Fibroblast of skin of right quadriceps (primary cell): ENCODE data around the gene YJU2.
"Not testable (repeated sequence)": the region's sequence is repeated elsewhere in the genome, so short reads cannot be mapped to it uniquely, and the experiment has no call there.

ENCODE experiments used
- DNase-seq: peaks from one replicate; pipeline ENCODE4 v3.0.0-alpha.2; 2013

YJU2 gene

DNA sequence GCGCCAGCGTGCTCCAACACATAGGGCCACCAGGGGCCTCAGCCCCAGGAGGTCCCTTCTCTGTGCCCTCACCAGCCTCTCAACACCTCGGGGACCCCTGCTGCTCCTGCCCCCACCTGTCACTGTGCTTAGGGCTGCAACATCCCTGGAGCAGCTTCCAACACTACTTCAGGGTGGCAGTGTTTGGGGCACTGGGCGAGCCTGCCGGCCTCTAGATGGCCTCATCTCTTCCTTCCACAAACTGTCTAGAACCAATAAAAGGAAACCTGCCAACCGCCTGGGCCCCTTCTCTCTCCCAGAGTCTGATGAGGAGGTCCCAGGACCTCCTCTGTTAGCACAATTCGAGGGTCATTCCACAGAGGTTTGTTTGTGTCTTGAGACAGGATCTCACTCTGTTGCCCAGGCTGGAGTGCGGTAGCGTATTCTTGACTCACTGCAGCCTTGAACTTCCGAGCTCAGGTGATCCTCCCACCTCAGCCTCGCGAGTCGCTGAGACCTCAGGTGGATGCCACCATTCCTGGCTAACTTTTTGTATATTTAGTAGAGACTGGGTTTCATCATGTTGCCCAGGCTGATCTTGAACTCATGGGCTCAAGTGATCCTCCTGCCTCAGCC, 22.0 kb downstream of the YJU2 start:
- no peak for DNase-seq

- no peak for DNase-seq
Measured at GRCh38 chr19:4272894-4273293, 26.0 kb downstream of the YJU2 start.

GRCh38 chr19:4274321-4274686, 27.4 kb downstream of the YJU2 start:
- DNase-seq: not testable (repeated sequence)

DNA sequence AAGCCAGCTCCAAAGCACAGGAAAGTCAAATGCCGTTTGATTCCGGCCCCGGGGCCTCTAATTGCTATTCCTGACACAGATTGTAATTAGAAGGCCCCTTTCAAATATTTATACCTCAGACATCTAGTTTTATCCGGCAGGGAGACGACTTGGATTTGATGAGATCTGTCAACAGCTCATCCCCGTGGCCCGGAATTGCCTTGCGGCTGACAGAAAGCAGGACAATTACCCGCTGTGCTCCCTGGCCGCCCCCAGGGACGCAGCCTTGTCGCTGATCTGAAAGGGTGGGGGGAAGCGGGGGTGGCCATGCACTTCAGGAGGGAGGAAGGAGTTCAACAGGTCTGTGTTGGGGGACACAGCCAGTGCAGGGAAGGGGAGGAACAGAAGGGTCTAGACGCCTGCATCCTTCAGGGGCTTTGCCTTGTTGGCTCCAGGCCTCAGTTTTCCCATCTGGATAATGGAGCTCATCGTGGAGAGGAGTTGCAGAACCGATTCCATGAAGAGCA, 30.4 kb downstream of the YJU2 start:
- DNase-seq: no peak

GRCh38 chr19:4278010-4278409, 31.1 kb downstream of the YJU2 start:
- DNase-seq: no peak

DNA sequence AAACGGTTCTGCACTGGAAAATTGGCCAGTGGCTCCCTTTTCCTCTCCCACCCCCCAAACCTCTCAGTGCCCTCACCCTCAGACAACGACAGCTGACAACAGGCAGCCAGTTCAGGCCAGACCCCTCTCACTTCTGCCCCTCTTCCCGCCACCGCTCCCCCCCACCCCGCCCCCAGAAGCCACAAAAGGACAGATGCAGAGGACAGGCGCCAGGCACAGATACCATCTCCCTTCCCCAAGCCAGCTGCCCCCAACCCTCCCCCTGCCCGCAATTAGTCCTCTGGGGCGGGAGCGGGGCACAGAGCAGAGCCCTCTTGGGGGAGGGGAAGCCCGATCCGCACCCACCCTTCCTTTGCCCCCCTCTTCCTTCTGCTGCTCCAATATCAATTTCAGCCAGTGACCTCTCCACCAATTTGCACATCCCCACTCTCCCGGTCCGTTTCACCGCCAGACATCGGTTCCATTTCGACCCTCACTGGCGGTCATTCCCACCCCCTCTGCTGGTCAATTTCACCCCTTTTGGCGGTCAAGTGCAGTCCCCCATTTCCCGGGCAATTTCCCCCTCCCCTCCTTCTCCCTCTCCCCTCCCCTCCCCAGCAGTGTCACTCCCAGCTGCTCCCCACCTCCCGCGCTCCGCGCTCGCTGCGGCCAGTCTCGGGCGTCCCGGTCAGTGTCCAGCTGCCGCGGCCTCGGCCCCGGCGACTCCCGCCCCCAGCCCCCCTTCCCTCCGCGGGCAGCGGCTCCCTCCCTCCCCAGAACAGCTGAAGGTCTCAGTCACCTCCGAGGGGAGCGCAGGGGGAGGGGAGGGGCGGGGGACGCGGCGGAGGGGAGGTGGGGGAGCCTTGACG, 31.8 kb downstream of the YJU2 start, which contains the start of gene SHD:
TSS of gene SHD (plus strand) at position 848 of the 848 bp plus-strand sequence. CDS start 798 bp downstream, outside the sequence.
- no peak for DNase-seq

DNA sequence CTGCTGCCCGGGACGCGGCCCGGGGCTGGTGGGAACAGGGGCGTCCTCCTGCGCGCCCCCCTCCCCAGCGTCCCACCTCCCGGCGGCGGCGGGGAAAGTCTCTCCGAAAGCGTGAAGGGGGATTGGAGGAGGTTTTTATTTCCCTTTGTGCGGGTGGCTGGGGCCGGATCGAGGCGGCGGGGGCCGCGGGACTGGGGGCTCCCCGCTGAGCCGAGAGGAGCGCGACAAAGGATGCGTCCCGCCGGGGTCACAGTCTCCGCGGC, 32.3 kb downstream of the YJU2 start:
- DNase-seq: no peak

GRCh38 chr19:4279530-4280422, 32.9 kb downstream of the YJU2 start:
- no peak for DNase-seq

DNA sequence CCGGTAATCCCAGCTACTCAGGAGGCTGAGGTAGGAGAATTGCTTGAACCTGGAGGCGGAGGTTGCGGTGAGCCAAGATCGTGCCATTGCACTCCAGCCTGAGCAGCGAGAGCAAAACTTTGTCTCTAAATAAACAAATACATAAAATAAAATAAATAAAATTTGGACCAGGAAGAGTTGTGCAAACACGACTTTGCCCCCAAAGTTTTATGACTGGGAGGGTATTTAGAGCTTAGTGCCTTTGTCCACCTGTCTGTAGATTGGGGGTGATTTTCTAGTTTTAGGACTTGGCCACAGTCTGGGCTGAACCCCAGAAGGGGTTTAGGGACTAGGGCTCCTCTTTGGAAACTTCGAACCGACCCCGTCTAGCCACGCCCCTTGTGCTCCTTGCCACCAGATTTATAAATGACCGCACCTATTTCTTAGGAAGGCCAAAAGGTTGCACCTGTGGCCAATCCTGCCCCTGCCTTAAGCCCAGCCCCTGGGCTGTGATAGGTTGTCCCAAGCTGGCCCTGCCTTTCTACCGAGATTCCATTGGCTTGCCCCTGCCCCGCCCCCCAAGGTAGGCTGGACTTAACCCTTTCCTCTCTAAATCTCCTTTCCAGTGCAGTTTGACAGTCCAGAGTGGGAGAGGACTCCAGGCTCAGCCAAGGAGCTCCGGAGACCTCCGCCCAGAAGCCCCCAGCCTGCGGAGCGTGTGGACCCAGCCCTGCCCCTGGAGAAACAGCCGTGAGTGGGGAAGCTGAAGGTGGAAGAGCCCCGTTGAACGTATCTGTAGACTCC, 37.5 kb downstream of the YJU2 start:
- DNase-seq: no peak

DNA sequence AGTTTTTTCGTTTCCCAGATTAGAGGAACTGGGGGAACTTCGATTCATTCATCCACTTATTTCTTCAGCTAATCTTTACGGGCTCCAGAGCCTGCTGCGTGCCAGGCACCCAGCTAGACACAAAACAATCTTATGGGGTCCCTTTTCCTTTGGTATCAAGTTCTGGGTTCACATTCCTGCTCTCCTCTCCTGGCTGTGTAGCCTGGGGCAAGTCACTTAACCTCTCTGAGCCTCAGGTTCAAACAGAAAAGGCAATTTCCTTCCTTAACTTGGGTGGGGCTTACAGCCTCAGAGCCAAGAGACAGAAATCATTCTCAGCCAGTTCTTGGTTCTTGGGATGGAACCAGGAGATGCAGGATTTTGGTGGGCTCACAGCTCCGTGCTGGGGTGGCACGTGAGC, 38.1 kb downstream of the YJU2 start:
- no peak for DNase-seq

DNA sequence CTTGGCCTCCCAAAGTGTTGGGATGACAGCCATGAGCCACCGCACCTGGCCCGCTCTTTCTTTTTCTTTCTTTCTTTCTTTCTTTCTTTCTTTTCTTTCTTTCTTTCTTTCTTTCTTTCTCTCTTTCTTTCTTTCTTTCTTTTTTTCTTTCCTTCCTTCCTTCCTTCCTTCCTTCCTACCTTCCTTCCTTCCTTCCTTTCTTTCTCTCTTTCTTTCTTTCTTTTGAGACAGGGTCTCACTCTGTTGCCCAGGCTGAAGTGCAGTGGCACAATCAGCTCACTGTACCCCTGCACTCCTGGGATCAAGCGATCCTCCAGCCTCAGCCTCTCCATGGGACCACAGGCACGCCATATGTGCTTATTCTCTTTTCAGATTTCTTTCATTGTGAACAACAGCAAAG, 39.3 kb downstream of the YJU2 start:
- DNase-seq: not testable (repeated sequence)

DNA sequence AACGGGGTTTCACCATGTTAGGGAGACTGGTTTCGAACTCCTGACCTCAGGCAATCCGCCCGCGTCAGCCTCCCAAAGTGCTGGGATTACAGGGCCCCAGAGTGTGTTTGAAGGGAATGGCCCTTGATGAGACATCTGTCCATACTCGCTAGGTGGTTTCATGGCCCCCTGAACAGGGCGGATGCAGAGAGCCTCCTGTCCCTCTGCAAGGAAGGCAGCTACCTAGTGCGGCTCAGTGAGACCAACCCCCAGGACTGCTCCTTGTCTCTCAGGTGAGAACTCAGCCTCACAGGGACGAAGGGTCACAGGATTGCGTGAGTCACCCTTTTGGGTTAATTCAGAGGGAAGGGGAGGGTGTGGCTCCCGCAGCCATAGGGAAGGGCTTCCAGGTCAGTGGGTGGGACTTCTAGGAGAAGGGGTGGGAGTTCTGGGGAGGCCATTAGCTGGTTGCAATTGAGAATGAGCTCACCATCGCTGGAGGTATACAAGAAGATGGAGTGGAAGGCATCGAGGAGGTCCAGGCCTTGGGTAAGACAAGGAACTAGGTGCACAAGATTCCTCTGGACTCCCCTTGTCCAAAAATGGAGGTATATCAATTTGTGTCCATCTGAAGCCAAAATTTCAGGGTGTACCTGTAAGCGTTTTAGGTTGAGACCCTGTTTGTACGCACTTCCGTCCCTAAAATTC, 41.4 kb downstream of the YJU2 start:
- DNase-seq: no peak

DNA sequence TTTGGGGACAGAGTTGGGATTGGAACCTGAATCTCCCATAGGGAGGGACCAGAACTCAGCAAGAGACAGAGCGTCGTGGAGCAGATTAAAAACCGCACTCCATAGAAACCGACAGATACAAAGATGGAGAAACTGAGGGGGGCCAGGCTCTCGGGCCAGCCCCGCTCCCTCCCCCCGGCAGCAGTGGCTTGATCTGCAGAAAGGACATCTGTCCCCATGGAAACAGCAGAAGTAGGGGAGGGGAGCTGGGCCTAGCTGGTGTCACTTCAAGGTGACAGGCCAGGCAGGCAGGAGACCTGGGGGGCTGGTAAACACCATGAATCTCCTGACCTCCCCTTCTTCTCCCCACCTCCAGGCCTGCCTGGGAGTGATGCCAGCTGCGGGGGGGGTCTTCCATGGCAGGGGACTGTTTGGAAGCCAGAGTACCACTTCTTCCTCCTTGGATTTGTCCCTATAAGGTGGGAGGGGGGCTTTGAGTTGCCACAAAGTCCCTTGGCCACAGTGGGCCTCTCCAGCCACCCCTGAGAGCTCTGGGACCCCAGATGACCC, 44.4 kb downstream of the YJU2 start:
- no peak for DNase-seq

GRCh38 chr19:4292515-4292914, 45.6 kb downstream of the YJU2 start:
- no peak for DNase-seq

- DNase-seq: no peak
Measured at GRCh38 chr19:4294389-4294788, 47.5 kb downstream of the YJU2 start.

DNA sequence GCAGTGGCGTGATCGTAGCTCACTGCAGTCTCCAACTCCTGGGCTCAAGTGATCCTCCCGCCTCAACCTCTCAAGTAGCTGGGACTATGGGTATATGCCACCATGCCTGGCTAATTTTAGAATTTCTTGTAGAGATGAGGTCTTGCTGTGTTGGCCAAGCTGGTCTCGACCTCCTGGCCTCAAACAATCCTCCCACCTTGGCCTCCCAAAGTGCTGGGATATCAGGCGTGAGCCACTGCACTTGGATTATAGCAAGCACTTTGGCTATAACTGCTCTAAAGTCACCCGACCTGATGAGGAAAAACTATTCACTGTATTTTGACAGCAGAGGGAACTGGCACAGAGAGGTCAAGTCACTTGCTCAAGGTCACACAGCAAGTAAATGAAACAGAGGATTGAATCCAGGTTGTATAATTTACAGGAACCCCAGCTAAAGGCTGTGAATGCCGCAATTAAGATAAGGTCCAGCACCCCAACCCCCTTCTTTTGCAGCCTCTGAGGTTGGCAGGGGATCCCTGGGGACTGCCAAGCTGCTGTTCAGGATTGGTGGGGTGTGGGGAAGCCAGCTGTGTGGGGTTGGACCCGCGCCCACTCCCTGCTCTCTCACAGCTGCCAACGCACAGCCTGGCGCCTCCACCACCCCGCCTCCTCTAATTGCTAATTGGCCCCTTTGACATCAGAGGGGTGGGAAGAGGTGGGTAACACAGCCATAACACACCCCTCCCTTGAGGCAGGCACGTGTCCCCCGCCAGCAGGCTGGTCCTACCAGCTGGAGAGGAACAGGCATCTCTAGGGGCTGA, 49.3 kb downstream of the YJU2 start:
- DNase-seq: no peak

DNA sequence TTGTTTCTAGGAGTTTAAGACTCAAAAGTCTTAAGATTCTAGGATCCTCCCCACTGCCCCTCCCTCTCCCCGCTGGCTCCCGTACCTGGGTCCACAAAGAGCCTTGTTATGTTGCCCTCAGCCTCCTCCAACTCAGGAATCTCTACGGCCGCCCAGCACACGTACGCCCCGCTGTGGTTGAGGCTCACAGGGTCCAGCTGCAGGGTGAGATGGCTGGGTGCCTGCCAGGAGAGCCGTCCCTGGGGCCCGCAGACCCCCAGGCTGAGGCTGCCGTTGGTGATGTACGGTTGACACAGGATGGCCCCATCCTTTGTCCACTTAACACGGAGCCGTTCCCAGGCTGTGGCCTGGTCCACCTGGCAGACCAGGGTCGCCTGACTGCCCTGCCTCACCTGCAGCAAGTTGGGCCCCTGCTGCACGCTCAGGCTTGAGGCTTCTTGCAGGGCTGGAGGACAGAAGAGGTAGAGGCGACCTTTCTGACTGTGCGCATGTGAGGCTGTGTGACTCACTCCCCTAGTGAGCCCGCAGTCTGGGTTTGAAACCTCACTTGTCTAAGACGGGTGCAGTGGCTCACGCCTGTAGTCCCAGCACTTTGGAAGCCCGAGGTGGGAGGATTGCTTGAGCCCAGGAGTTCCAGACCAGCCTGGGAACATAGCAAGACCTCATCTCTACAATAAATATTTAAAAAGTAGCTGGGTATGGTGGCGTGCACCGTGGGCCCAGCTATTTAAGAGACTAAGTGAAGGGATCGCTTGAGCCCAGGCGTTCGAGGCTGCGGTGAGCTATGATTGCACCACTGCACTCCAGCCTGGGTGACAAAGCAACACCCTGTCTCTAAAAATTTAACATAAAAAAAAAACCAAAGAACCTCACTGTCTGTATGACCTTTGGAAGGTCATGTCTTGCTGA, 51.3 kb downstream of the YJU2 start:
- no peak for DNase-seq

DNA sequence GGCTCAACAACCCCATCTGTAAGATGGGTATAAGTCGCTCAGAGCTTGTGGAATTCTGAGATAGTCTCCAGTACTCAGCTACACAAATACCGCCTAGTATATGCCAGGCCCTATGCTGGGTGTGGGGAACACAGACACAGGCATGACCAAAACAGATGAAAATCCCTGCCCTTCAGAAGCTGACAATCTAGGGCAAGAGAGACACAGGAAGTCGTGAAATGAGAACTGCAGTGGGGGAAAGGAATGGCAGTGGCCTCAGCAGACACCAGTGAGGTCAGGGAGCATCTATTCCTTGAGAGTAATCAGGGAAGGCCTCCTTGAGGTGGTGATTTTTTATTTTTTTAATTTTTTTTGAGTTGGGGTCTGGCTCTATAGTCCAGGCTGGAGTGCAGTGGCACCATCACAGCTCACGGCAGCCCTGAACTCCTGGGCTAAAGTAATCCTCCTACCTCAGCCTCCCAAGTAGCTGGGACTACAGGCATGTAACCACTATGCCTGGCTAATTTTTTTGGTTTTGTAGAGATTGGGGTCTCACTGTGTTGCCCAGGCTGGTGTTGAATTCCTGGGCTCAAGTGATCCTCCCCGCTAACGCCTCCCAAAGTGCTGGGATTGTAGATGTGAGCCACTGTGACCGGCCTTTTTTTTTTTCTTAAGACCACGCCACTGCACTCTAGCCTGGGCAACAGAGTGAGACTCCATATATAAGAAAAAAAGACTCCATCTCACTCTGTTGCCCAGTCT, 52.1 kb downstream of the YJU2 start:
- no peak for DNase-seq

- no peak for DNase-seq
Measured at GRCh38 chr19:4300589-4300988, 53.7 kb downstream of the YJU2 start.
